HEK293 (cell line): ENCODE results near the gene C19orf38.

Source experiments
- CTCF ChIP-seq: fragments of 450-650 bp; formaldehyde crosslinking; IDR thresholded peaks from 2 replicates; pipeline ENCODE4 v1.5.1; 2016; ENCODE audit warnings: missing biosample characterization, missing genetic modification characterization
- ELK4 ChIP-seq: IDR thresholded peaks from 2 replicates; pipeline ENCODE4 v1.6.1; 2011; ENCODE audit warnings: mild to moderate bottlenecking, low read depth, low read length, borderline replicate concordance
- MYNN ChIP-seq: fragments of 450-650 bp; formaldehyde crosslinking; IDR thresholded peaks from 2 replicates; pipeline ENCODE4 v1.5.1; 2016; ENCODE audit warnings: missing biosample characterization, missing genetic modification characterization, borderline replicate concordance
- PRDM6 ChIP-seq: fragments of 450-650 bp; formaldehyde crosslinking; IDR thresholded peaks from 2 replicates; pipeline ENCODE4 v1.5.1; 2017; ENCODE audit warnings: missing biosample characterization, missing genetic modification characterization
- REST ChIP-seq: fragments of 450-650 bp; formaldehyde crosslinking; IDR thresholded peaks from 2 replicates; pipeline ENCODE4 v1.5.1; 2016; ENCODE audit warnings: missing biosample characterization, missing genetic modification characterization
- YY2 ChIP-seq: fragments of 450-650 bp; formaldehyde crosslinking; IDR thresholded peaks from 2 replicates; pipeline ENCODE4 v1.5.1; 2016; ENCODE audit warnings: missing biosample characterization, missing genetic modification characterization
- ZNF529 ChIP-seq: fragments of 450-650 bp; formaldehyde crosslinking; IDR thresholded peaks from 2 replicates; pipeline ENCODE4 v1.5.1; 2017; ENCODE audit warnings: missing genetic modification characterization, missing biosample characterization; ENCODE audit not compliant: insufficient replicate concordance

- TF ChIP-seq CTCF (tag by site-specific recombination) (peak; percentile 14; the same call in 1 of the 2 replicates), PRDM6 (tag by site-specific recombination) (no peak), MYNN (tag by site-specific recombination) (no peak), REST (tag by site-specific recombination) (no peak), ZNF529 (tag by site-specific recombination) (no peak), YY2 (no peak), ELK4 (no peak)
These were observed 28.0 kb upstream of the C19orf38 start for GRCh38 chr19:10820173-10820572.
